A673 (cell line): Measurements from ENCODE around the gene HS3ST4. TPM values are rescaled to one million over a fixed set of nuclear protein-coding genes. Genes with fewer than 3 reads are reported as not detected.

Experiments used
- BruUV-seq: library from RNA; stranded (reverse); fragments of 400-500 nt; replicated peaks from 2 replicates; lab custom pipeline; 2021; lab: Mats Ljungman, UMichigan
- CTCF ChIA-PET: fragments of 300-600 bp; sonication (Branson Sonifier 250); formaldehyde crosslinking; loops from one replicate; lab custom pipeline; 2022; ENCODE audit warnings: antibody characterized with exemption; lab: Charles Lee
- POLR2A ChIA-PET: fragments of 300-600 bp; sonication (Branson Sonifier 250); formaldehyde crosslinking; loops from one replicate; lab custom pipeline; 2022; ENCODE audit warnings: antibody characterized with exemption; ENCODE audit not compliant: low non-redundant PET; lab: Charles Lee
- DNase-seq: peaks from one replicate; pipeline ENCODE4 v3.0.0-alpha.2; 2015; ENCODE audit warnings: low spot score
- H3K27ac ChIP-seq: fragments of 200-600 bp; sonication (generic); 2 replicates; pipeline ENCODE4 v1.5.1; 2016; ENCODE audit warnings: mixed run types, low read depth, mild to moderate bottlenecking, mixed read lengths, antibody characterized with exemption, low read length; ENCODE audit not compliant: poor library complexity, severe bottlenecking
- H3K27me3 ChIP-seq: fragments of 200-600 bp; sonication (generic); replicated peaks from 2 replicates; pipeline ENCODE4 v1.6.1; 2017; ENCODE audit warnings: mixed run types, low read depth, mild to moderate bottlenecking, mixed read lengths, antibody characterized with exemption, low read length; ENCODE audit not compliant: insufficient read depth, poor library complexity
- H3K36me3 ChIP-seq: fragments of 200-600 bp; sonication (generic); 2 replicates; pipeline ENCODE4 v1.6.1; 2016; ENCODE audit warnings: mixed run types, mild to moderate bottlenecking, mixed read lengths, antibody characterized with exemption, low read length; ENCODE audit not compliant: insufficient read depth, poor library complexity, severe bottlenecking
- H3K4me1 ChIP-seq: fragments of 200-600 bp; sonication (generic); 2 replicates; pipeline ENCODE4 v1.6.1; 2017; ENCODE audit warnings: mixed run types, mild to moderate bottlenecking, mixed read lengths, antibody characterized with exemption, low read length; ENCODE audit not compliant: insufficient read depth, poor library complexity, severe bottlenecking
- H3K4me3 ChIP-seq: fragments of 200-600 bp; sonication (generic); 2 replicates; pipeline ENCODE4 v1.5.1; 2016; ENCODE audit warnings: low read depth, mixed run types, mild to moderate bottlenecking, mixed read lengths, low read length; ENCODE audit not compliant: poor library complexity, severe bottlenecking
- H3K9me3 ChIP-seq: fragments of 200-600 bp; sonication (generic); 2 replicates; pipeline ENCODE4 v1.6.1; 2016; ENCODE audit warnings: mixed run types, low read depth, mild to moderate bottlenecking, mixed read lengths, antibody characterized with exemption, low read length; ENCODE audit not compliant: poor library complexity, severe bottlenecking
- CTCF ChIP-seq: fragments of 300-800, 200-600 bp; sonication (generic); conservative IDR thresholded peaks from 2 replicates; pipeline ENCODE4 v1.5.1; 2017; ENCODE audit warnings: low read depth, mild to moderate bottlenecking, antibody characterized with exemption, low read length, moderate library complexity, mixed read lengths
- EZH2 ChIP-seq: fragments of 200-600 bp; sonication (generic); IDR thresholded peaks from 2 replicates; pipeline ENCODE4 v1.6.1; 2017; ENCODE audit warnings: borderline replicate concordance, low read depth, mild to moderate bottlenecking, mixed read lengths, antibody characterized with exemption, low read length; ENCODE audit not compliant: poor library complexity, severe bottlenecking
- intact Hi-C: fragments of 100-400 bp; cut with micrococcal nuclease; formaldehyde crosslinking; loops from one replicate; pipeline ENCODE4 v1.10.0; 2022; ENCODE audit not compliant: unreplicated experiment
- total RNA-seq: library from RNA; stranded (reverse); gene quantifications from 2 replicates; pipeline ENCODE4 v1.2.3, GENCODE V29; 2021

The HS3ST4 gene
- total RNA-seq, 1 experiment from 2014 or later: 33.5 TPM

GRCh38 chr16:25788637-25789036 lies 96.9 kb downstream of the HS3ST4 start:
- intact Hi-C loops: no loop called here
- Histone ChIP-seq H3K27me3 (no peaks in the 10 kb centered on the region), H3K4me3 (no peak overlapping the region), H3K9me3 (peaks cover 4% of the 10 kb centered on the region), H3K36me3 (no peaks in the 10 kb centered on the region), H3K4me1 (peaks cover 12% of the 10 kb centered on the region), H3K27ac (no peak overlapping the region)
- ChIA-PET POLR2A (no interaction called here), CTCF (interaction anchor here (0.6 kb wide), 1 partner anchor 563 kb away, joined by 3 read pairs; no protein-coding TSS in a partner anchor)
- TF ChIP-seq CTCF: no peak
- no peak for TF ChIP-seq EZH2
- no TSS peak for BruUV-seq
- DNase-seq: no peak

GRCh38 chr16:25796239-25796638 lies 104.5 kb downstream of the HS3ST4 start:
- Histone ChIP-seq H3K4me1 (peaks cover 52% of the 10 kb centered on the region), H3K36me3 (peaks cover 3% of the 10 kb centered on the region), H3K4me3 (no peak overlapping the region), H3K27me3 (no peaks in the 10 kb centered on the region), H3K9me3 (peaks cover 12% of the 10 kb centered on the region), H3K27ac (peak overlapping the region; percentile 58)
- no peak for TF ChIP-seq CTCF
- TF ChIP-seq EZH2: no peak
- CTCF ChIA-PET: no interaction called here
- BruUV-seq: no TSS peak
- DNase-seq: no peak
- intact Hi-C loops: loop anchor here (5.0 to 10.0 kb wide), 2 partner anchors 104 to 501 kb away; partner anchors contain the start of gene HS3ST4
- POLR2A ChIA-PET: interaction anchor here (0.7 kb wide), 1 partner anchor 105 kb away, joined by 3 read pairs; no protein-coding TSS in a partner anchor

- ChIA-PET CTCF (no interaction called here), POLR2A (interaction anchor here (0.6 kb wide), 1 partner anchor 74 kb away, joined by 3 read pairs; no protein-coding TSS in a partner anchor)
- TF ChIP-seq CTCF (no peak), EZH2 (no peak)
- intact Hi-C loops: loop anchor here (5.0 to 10.0 kb wide), 2 partner anchors 106 to 503 kb away; partner anchors contain the start of gene HS3ST4
- no peak overlapping the region for H3K4me3 ChIP-seq
- peak overlapping the region; percentile 95 for H3K27ac ChIP-seq
- H3K36me3 ChIP-seq: peaks cover 3% of the 10 kb centered on the region
- peaks cover 7% of the 10 kb centered on the region for H3K9me3 ChIP-seq
- no TSS peak for BruUV-seq
- H3K27me3 ChIP-seq: no peaks in the 10 kb centered on the region
- H3K4me1 ChIP-seq: peaks cover 67% of the 10 kb centered on the region
- DNase-seq: no peak
Measured at GRCh38 chr16:25798065-25798464, 106.3 kb downstream of the HS3ST4 start.
